Transverse colon (tissue), 4 donors: ENCODE data around the gene STK32A. TPM values are rescaled to one million over a fixed set of nuclear protein-coding genes. Genes with fewer than 3 reads are reported as not detected.
A peak's percentile ranks its signal among the peaks of the same experiment; 100 is the strongest.

Experiments used
- DNase-seq: peaks from one replicate; pipeline ENCODE4 v3.0.0-alpha.2; 2019
- H3K27ac ChIP-seq, 4 donors: fragments of 200-600 bp; sonication (generic); 2 replicates each; pipeline ENCODE4 v1.5.1; 2016 to 2018; ENCODE audit warnings: inconsistent platforms in 4 of 4
- H3K27me3 ChIP-seq: fragments of 200-600 bp; sonication (generic); 2 replicates; pipeline ENCODE4 v1.5.1; 2017; ENCODE audit warnings: inconsistent platforms
- H3K36me3 ChIP-seq, 4 donors: fragments of 200-600 bp; sonication (generic); 2 replicates each; pipeline ENCODE4 v1.5.1; 2017 to 2019; ENCODE audit warnings: inconsistent platforms in 4 of 4
- H3K4me1 ChIP-seq, 4 donors: fragments of 200-600 bp; sonication (generic); 2 replicates each; pipeline ENCODE4 v1.5.1; 2017 to 2020; ENCODE audit warnings: inconsistent platforms in 4 of 4
- H3K4me3 ChIP-seq, 4 donors: fragments of 200-600 bp; sonication (generic); 1 replicate in 1 of 4; 2 replicates in 3 of 4; pipeline versions ENCODE4 v1.5.1 to v1.6.1; 2017 to 2019; ENCODE audit warnings: inconsistent platforms in 4 of 4
- H3K9me3 ChIP-seq, 2 donors: fragments of 200-600 bp; sonication (generic); 2 replicates each; pipeline ENCODE4 v1.5.1; 2017 to 2019; ENCODE audit warnings: inconsistent platforms in 2 of 2
- EP300 ChIP-seq: sonication (generic); formaldehyde crosslinking; IDR thresholded peaks from one replicate; pipeline ENCODE4 v1.6.1; 2017; ENCODE audit warnings: antibody characterized with exemption, low read depth
- POLR2A ChIP-seq: fragments of 450-650 bp; IDR thresholded peaks from one replicate; pipeline ENCODE4 v1.6.1; 2016; ENCODE audit warnings: antibody characterized with exemption, mild to moderate bottlenecking, moderate library complexity
- POLR2AphosphoS5 ChIP-seq, 3 donors: sonication (generic); formaldehyde crosslinking; IDR thresholded peaks; one replicate each; pipeline ENCODE4 v1.6.1; 2016; ENCODE audit warnings: antibody characterized with exemption in 3 of 3
- WGBS, 2 donors: methylation state at CpG; one replicate each; pipeline ENCODE4 v1.1.5; 2018; ENCODE audit warnings: low coverage in 1 of 2; 5-methylcytosine and 5-hydroxymethylcytosine counted together
- in situ Hi-C, 4 donors: fragments of 200-750 bp; cut with MboI; loops; one replicate each; pipeline versions ENCODE4 v1.15.0 to v1.15.1; 2017; ENCODE audit warnings: low sequenced_read_pairs in 3 of 4, low pct_ligation_motif_present in 1 of 4, low pct_unique_long_range_greater_than_20kb in 1 of 4
- intact Hi-C: fragments of 100-400 bp; cut with DNase I; formaldehyde crosslinking; loops from one replicate; pipeline ENCODE4 v1.15.1; 2023; ENCODE audit warnings: low total_unique reads
- total RNA-seq, 4 donors: library from RNA; depleted of rRNA; stranded (reverse); fragments of >200 nt; gene quantifications; one replicate each; pipeline ENCODE4 v1.1.0, GENCODE V29; 2016
- TF ChIP-seq, protein P1 (sequence below), 5 experiments: fragments of 200-600 bp in 3 of 5; fragments of 450-650 bp in 2 of 5; sonication (generic) in 3 of 5; IDR thresholded peaks; 1 replicate in 2 of 5; 2 replicates in 3 of 5; pipeline ENCODE4 v1.5.1; 2016 to 2017; ENCODE audit warnings: antibody characterized with exemption in 5 of 5, inconsistent platforms in 3 of 5, mild to moderate bottlenecking in 2 of 5, moderate library complexity in 1 of 5

The STK32A gene
- total RNA-seq, 4 donors from 2014 or later = 1.4 to 1.6 TPM; not detected in 2

GRCh38 chr5:147412561-147412960 is 177.7 kb downstream of the STK32A start:
- in situ Hi-C loops = no loop called here
- WGBS, 2 donors = 83 to 100% methylated on average over 2 of the region's 2 CpGs
- Histone ChIP-seq H3K36me3 (no peaks in the 10 kb centered on the region), H3K27me3 (no peaks in the 10 kb centered on the region), H3K4me3 (no peak overlapping the region), H3K4me1 (peaks cover 7 to 32% (median 15%) of the 10 kb centered on the region in 4 donors), H3K27ac (peak overlapping the region; percentile 39 to 66 (median 56)), H3K9me3 (no peaks in the 10 kb centered on the region)
- TF ChIP-seq POLR2A (no peak), POLR2AphosphoS5 (IDR thresholded peaks at IDR 0.05) (no peak), EP300 (no peak)
- TF ChIP-seq, protein P1, sequence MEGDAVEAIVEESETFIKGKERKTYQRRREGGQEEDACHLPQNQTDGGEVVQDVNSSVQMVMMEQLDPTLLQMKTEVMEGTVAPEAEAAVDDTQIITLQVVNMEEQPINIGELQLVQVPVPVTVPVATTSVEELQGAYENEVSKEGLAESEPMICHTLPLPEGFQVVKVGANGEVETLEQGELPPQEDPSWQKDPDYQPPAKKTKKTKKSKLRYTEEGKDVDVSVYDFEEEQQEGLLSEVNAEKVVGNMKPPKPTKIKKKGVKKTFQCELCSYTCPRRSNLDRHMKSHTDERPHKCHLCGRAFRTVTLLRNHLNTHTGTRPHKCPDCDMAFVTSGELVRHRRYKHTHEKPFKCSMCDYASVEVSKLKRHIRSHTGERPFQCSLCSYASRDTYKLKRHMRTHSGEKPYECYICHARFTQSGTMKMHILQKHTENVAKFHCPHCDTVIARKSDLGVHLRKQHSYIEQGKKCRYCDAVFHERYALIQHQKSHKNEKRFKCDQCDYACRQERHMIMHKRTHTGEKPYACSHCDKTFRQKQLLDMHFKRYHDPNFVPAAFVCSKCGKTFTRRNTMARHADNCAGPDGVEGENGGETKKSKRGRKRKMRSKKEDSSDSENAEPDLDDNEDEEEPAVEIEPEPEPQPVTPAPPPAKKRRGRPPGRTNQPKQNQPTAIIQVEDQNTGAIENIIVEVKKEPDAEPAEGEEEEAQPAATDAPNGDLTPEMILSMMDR (IDR thresholded peaks at IDR 0.05) = no peak
- DNase-seq = no peak
- intact Hi-C loops = no loop called here

GRCh38 chr5:147413266-147413665 is 178.4 kb downstream of the STK32A start:
- 81 to 100% methylated on average over 1 to 3 of the region's 3 CpGs for WGBS, 2 donors
- peaks cover 12 to 39% (median 21%) of the 10 kb centered on the region in 4 donors for H3K4me1 ChIP-seq
- in situ Hi-C loops = no loop called here

DNA sequence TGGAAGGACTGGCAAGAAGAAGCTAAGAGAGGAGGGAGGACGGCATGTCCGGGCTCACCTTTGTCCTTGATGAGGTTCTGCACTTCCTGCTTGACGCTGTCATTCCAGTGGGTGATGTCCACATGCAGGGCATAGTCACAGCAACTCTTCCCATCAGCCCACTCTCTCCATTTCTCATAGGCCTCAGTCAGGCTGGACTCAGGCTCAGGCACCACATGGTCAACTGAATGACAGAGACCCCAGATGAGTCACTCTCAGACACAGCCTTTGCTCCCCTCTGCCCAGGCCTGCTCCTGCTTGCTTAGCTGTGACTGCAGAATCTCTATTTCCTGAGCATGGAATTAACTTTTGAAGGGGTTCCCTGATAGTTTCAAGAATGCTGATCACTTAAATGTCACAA is 180.8 kb downstream of the STK32A start:
- WGBS, 2 donors = 88% methylated on average over 3 of the region's 3 CpGs; no CpG with 5 or more reads in 1 of the 2 donors
- Histone ChIP-seq H3K4me3 (no peak overlapping the region), H3K9me3 (no peaks in the 10 kb centered on the region), H3K27ac (peak overlapping the region in 3 of 4 donors; percentile 70 to 78 (median 73)), H3K27me3 (no peaks in the 10 kb centered on the region), H3K4me1 (peaks cover 12 to 40% (median 22%) of the 10 kb centered on the region in 4 donors), H3K36me3 (no peaks in the 10 kb centered on the region)
- intact Hi-C loops = no loop called here
- no peak for TF ChIP-seq EP300
- no peak for TF ChIP-seq POLR2AphosphoS5 (IDR thresholded peaks at IDR 0.05)
- TF ChIP-seq POLR2A = no peak
- TF ChIP-seq, protein P1 (IDR thresholded peaks at IDR 0.05) = no peak
- in situ Hi-C loops = no loop called here
- no peak for DNase-seq

More at GRCh38 chr5:147413266-147413665, 178.4 kb downstream of the STK32A start:
- Histone ChIP-seq H3K27ac (peak overlapping the region; percentile 5 to 66 (median 48)), H3K36me3 (no peaks in the 10 kb centered on the region), H3K27me3 (no peaks in the 10 kb centered on the region), H3K9me3 (no peaks in the 10 kb centered on the region), H3K4me3 (no peak overlapping the region)
- no peak for DNase-seq
- intact Hi-C loops = no loop called here
- TF ChIP-seq, protein P1 (IDR thresholded peaks at IDR 0.05) = no peak
- TF ChIP-seq POLR2AphosphoS5 (IDR thresholded peaks at IDR 0.05) (no peak), EP300 (no peak), POLR2A (no peak)

DNA sequence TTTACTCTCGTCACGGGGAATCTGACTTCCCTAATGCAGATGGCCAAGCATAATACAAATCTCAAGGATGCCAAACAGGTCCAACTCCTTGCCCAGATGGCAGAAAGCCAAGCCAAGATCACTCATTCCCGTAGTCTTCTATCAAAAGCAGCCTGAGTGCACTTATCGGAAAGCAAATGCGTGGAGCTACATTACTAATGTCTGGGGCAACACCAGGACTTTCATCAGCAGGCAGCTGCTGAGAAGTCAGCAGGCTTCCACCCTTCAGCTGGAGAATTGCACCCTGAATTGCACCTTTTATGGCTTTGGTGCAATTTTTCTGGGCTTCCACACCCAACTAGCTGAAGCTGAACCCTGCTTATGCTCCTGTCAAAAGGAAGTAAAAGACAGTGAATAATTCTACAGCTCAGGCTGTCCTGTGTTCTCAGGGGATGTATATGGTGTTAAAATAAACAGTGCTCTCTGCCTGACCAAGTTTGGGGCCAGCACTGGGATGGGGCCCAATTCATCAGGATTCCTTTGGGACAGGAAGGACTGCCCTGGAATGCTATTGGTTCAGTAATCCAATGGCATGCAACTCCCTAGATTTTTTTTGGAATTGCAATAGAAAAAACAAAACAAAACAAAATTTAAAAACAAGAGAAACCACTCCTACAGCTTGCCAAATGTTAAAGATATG is 182.4 kb downstream of the STK32A start:
- 13 to 23% methylated on average over 2 to 5 of the region's 5 CpGs for WGBS, 2 donors
- intact Hi-C loops (no loop called here), in situ Hi-C loops (no loop called here)

More for the DNA sequence above, 182.4 kb downstream of the STK32A start:
- Histone ChIP-seq H3K9me3 (no peaks in the 10 kb centered on the region), H3K4me3 (no peak overlapping the region), H3K27me3 (no peaks in the 10 kb centered on the region), H3K27ac (peak overlapping the region; percentile 69 to 78 (median 72)), H3K36me3 (no peaks in the 10 kb centered on the region), H3K4me1 (peaks cover 12 to 29% (median 22%) of the 10 kb centered on the region in 4 donors)
- peak; percentile 81 for DNase-seq
- TF ChIP-seq, protein P1 (IDR thresholded peaks at IDR 0.05) = no peak
- peak; percentile 80 for TF ChIP-seq EP300
- peak; percentile 47 to 72 (median 62) for TF ChIP-seq POLR2AphosphoS5 (IDR thresholded peaks at IDR 0.05)
- no peak for TF ChIP-seq POLR2A
